Measurements from ENCODE around the gene VPS72. TPM values are rescaled to one million over a fixed set of nuclear protein-coding genes. Genes with fewer than 3 reads are reported as not detected.

The VPS72 gene
- total RNA-seq, 1 experiment from 2014 or later = 126 TPM

DNA sequence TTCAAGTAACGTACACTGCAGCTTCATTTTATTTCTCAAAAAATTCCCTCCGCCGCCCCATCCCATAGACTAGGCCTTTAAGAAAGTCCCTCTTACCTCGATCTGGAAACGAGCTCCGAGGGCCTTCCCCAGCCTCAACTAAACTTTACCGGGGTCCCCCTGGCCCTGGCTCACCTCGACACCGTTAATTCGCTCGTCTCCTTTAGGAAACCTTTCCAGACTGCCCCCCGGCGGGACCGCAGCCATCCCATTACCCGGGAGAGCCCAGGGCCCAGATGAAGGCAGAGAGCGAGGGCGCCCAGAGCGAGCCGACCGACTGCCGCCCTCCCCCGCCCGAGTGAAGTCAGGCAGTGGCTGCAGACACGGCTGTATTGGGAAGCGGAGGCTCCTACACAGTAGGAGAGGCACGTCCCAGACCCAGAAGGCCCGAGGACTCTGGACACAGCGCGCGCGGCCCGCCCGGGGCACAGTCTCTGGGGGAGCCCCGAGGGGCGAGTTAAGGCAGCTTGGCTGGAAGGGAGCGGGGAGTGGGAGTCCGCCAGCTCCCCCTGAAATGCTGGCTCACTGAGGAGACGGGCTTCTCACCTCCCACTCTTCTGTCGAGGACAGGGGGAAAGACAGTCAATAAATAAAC lies 58.2 kb downstream of the VPS72 start:
- in situ Hi-C loops (cut with HindIII; ENCODE audit: low pct_unique_long_range_greater_than_20kb, low sequenced_read_pairs) = no loop called here
- DNase-seq (ENCODE audit: low read depth) = no peak

DNA sequence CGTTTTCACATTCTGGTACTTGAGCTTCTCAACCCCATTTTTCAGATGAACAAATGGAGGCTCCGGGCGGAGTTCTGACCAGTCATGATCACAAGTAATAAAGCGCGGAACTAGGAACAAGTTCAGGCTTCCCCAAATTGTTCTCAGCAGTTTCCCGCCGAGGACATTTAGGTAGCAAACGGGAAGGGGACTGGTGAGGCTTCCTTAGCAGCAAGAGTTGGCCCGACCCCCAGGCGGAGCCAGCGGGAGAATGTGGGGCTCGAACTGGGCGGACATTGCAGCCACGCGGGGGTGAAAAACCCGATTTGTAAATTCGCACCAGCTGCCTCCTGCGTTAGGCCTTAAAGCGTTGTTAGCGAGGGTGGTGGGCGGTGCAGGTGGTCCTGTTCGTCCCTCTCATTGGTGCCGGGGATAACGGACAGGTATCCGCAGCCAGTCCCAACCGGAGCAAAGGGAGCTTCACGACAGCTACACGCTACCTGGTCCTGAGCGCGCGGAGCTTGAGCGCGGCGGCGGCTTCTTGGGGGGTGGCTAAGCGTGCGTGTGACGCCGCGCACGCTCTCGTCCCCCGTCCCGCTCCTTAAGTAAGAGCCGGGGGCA lies 58.9 kb downstream of the VPS72 start:
- DNase-seq (ENCODE audit: low read depth) = no peak

DNA sequence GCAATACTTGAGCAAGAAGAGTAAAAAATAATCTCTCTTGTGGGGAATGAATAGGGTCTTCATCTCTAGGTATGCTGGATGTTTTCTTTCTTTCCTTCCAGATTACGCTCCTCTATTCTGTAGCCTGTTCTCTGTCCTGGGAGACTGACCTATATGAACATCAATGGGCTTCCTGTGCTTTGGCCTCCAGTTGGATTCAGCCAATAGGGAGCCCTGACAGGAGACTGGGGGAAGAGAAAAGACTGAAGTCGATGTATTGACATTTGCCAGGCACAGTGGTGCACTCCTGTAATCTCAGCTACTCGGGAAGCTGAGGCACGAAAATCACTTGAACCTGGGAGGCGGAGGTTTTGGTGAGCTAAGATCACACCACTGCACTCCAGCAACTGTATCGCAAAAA lies 61.2 kb downstream of the VPS72 start:
- in situ Hi-C loops (cut with HindIII; ENCODE audit: low pct_unique_long_range_greater_than_20kb, low sequenced_read_pairs) = no loop called here
- no peak for DNase-seq (ENCODE audit: low read depth)

More for the DNA sequence above, 58.9 kb downstream of the VPS72 start:
- in situ Hi-C loops (cut with HindIII; ENCODE audit: low pct_unique_long_range_greater_than_20kb, low sequenced_read_pairs) = no loop called here

Other genes with a start within 250 kb of the VPS72 start
- 41.8 and 63.4 TPM in 2 replicates for gene CERS2, start 215.4 kb downstream of the VPS72 start, total RNA-seq (2014; rRNA removed; shearing (Covaris generic); ENCODE audit: low replicate concordance)
- 1.2 and 1.3 TPM in 2 replicates for gene ANXA9, start 207.9 kb downstream of the VPS72 start, total RNA-seq (2014; rRNA removed; shearing (Covaris generic); ENCODE audit: low replicate concordance)
- gene MINDY1, start 183.3 kb downstream of the VPS72 start, total RNA-seq (2014; rRNA removed; shearing (Covaris generic); ENCODE audit: low replicate concordance) = 8.4 and 11.9 TPM in 2 replicates
- 6.9 and 14.4 TPM in 2 replicates for gene PRUNE1, start 181.7 kb downstream of the VPS72 start, total RNA-seq (2014; rRNA removed; shearing (Covaris generic); ENCODE audit: low replicate concordance)
- not detected in 2 replicates for gene BNIPL, start 153.6 kb downstream of the VPS72 start, total RNA-seq (2014; rRNA removed; shearing (Covaris generic); ENCODE audit: low replicate concordance)
- gene C1orf56, start 142.4 kb downstream of the VPS72 start, total RNA-seq (2014; rRNA removed; shearing (Covaris generic); ENCODE audit: low replicate concordance) = 0.84 and 1.9 TPM in 2 replicates
- gene CDC42SE1, start 130.6 kb downstream of the VPS72 start, total RNA-seq (2014; rRNA removed; shearing (Covaris generic); ENCODE audit: low replicate concordance) = 47.6 and 54.9 TPM in 2 replicates
- 19.9 and 28.8 TPM in 2 replicates for gene MLLT11, start 129.8 kb downstream of the VPS72 start, total RNA-seq (2014; rRNA removed; shearing (Covaris generic); ENCODE audit: low replicate concordance)
- 7.7 and 9.2 TPM in 2 replicates for gene GABPB2, start 119.4 kb downstream of the VPS72 start, total RNA-seq (2014; rRNA removed; shearing (Covaris generic); ENCODE audit: low replicate concordance)
- 1.9 TPM in 1 of 2 replicates, not detected in the other for gene SEMA6C, start 43.6 kb downstream of the VPS72 start, total RNA-seq (2014; rRNA removed; shearing (Covaris generic); ENCODE audit: low replicate concordance)
- gene TNFAIP8L2, start 33.5 kb downstream of the VPS72 start, total RNA-seq (2014; rRNA removed; shearing (Covaris generic); ENCODE audit: low replicate concordance) = not detected in 2 replicates
- 17.5 and 19.8 TPM in 2 replicates for gene LYSMD1, start 24.3 kb downstream of the VPS72 start, total RNA-seq (2014; rRNA removed; shearing (Covaris generic); ENCODE audit: low replicate concordance)
- gene SCNM1, start 24.1 kb downstream of the VPS72 start, total RNA-seq (2014; rRNA removed; shearing (Covaris generic); ENCODE audit: low replicate concordance) = 30.4 and 52.3 TPM in 2 replicates
- gene TMOD4, start 14.2 kb downstream of the VPS72 start, total RNA-seq (2014; rRNA removed; shearing (Covaris generic); ENCODE audit: low replicate concordance) = not detected in 2 replicates
- gene PIP5K1A, start 8.4 kb upstream of the VPS72 start, total RNA-seq (2014; rRNA removed; shearing (Covaris generic); ENCODE audit: low replicate concordance) = 14.0 and 51.9 TPM in 2 replicates
- 266 and 273 TPM in 2 replicates for gene PSMD4, start 64.5 kb upstream of the VPS72 start, total RNA-seq (2014; rRNA removed; shearing (Covaris generic); ENCODE audit: low replicate concordance)
- gene ZNF687, start 92.1 kb upstream of the VPS72 start, total RNA-seq (2014; rRNA removed; shearing (Covaris generic); ENCODE audit: low replicate concordance) = 10.7 and 19.0 TPM in 2 replicates
- 26.2 and 40.2 TPM in 2 replicates for gene PI4KB, start 137.2 kb upstream of the VPS72 start, total RNA-seq (2014; rRNA removed; shearing (Covaris generic); ENCODE audit: low replicate concordance)
- 50.4 and 52.2 TPM in 2 replicates for gene RFX5, start 157.1 kb upstream of the VPS72 start, total RNA-seq (2014; rRNA removed; shearing (Covaris generic); ENCODE audit: low replicate concordance)
- not detected in 2 replicates for gene SELENBP1, start 182.5 kb upstream of the VPS72 start, total RNA-seq (2014; rRNA removed; shearing (Covaris generic); ENCODE audit: low replicate concordance)
- gene PSMB4, start 209.4 kb upstream of the VPS72 start, total RNA-seq (2014; rRNA removed; shearing (Covaris generic); ENCODE audit: low replicate concordance) = 428 and 572 TPM in 2 replicates

All from Caki2 (cell line).